K562 (cell line): Measurements from ENCODE around the gene APOM. TPM values are rescaled to one million over a fixed set of nuclear protein-coding genes. Genes with fewer than 3 reads are reported as not detected.

Experiments used
- ARID2 ChIP-seq: fragments of 450-650 bp; IDR thresholded peaks from 2 replicates; pipeline ENCODE4 v1.6.1; 2017; ENCODE audit warnings: antibody characterized with exemption, mild to moderate bottlenecking
- ARID3A ChIP-seq: IDR thresholded peaks from 2 replicates; pipeline ENCODE4 v1.6.1; 2012; ENCODE audit warnings: low read depth, low read length, improper control_type of control experiment, borderline replicate concordance
- BACH1 ChIP-seq: fragments of 200-800 bp; sonication (Bioruptor generic); IDR thresholded peaks from 2 replicates; pipeline ENCODE4 v1.6.1; 2016; ENCODE audit warnings: missing genetic modification characterization, missing compliant biosample characterization
- CBFA2T3 ChIP-seq: fragments of 450-650 bp; IDR thresholded peaks from 2 replicates; pipeline ENCODE4 v1.6.1; 2017
- CSDE1 ChIP-seq, 2 experiments: fragments of 450-650 bp; IDR thresholded peaks; 2 replicates each; pipeline ENCODE4 v1.6.1; 2016; ENCODE audit warnings: mild to moderate bottlenecking in 1 of 2
- DMBX1 ChIP-seq: fragments of 250-450 bp; sonication (Bioruptor Pico); IDR thresholded peaks from 2 replicates; pipeline ENCODE4 v1.8.0; 2022; ENCODE audit warnings: inconsistent platforms, mild to moderate bottlenecking, moderate library complexity, borderline replicate concordance
- FOXK2 ChIP-seq, 2 experiments: fragments of 450-650 bp; IDR thresholded peaks in 1 of 2; conservative IDR thresholded peaks in 1 of 2; 2 replicates each; pipeline ENCODE4 v1.6.1; 2016; ENCODE audit warnings: low read depth in 2 of 2, mild to moderate bottlenecking in 1 of 2
- HLTF ChIP-seq: fragments of 450-650 bp; IDR thresholded peaks from 2 replicates; pipeline ENCODE4 v1.6.1; 2016
- MCM5 ChIP-seq: fragments of 450-650 bp; IDR thresholded peaks from 2 replicates; pipeline ENCODE4 v1.6.1; 2016; ENCODE audit warnings: low read depth
- OTX1 ChIP-seq: fragments of 450-650 bp; formaldehyde crosslinking; IDR thresholded peaks from 2 replicates; pipeline ENCODE4 v1.4.0; 2022; ENCODE audit warnings: mild to moderate bottlenecking
- PKNOX1 ChIP-seq: fragments of 450-650 bp; IDR thresholded peaks from 2 replicates; pipeline ENCODE4 v1.6.1; 2016
- PPARD ChIP-seq: fragments of 250-450 bp; sonication (Bioruptor Pico); IDR thresholded peaks from 2 replicates; pipeline ENCODE4 v1.8.0; 2022; ENCODE audit warnings: inconsistent platforms, mild to moderate bottlenecking, moderate library complexity
- SIN3A ChIP-seq, 2 experiments: fragments of 150-350 bp in 1 of 2; IDR thresholded peaks; 2 replicates each; pipeline ENCODE4 v1.6.1; 2011 to 2016; ENCODE audit warnings: borderline replicate concordance in 2 of 2, low read depth in 2 of 2, low read length in 2 of 2, mild to moderate bottlenecking in 2 of 2, moderate library complexity in 2 of 2; ENCODE audit not compliant: control insufficient read depth in 1 of 2
- STAT5A ChIP-seq: IDR thresholded peaks from 2 replicates; pipeline ENCODE4 v1.6.1; 2012; ENCODE audit warnings: low read length, inconsistent platforms, borderline replicate concordance
- TCF3 ChIP-seq: sonication (generic); formaldehyde crosslinking; IDR thresholded peaks from 2 replicates; pipeline ENCODE4 v1.4.0; 2020; ENCODE audit warnings: mild to moderate bottlenecking, missing genetic modification reagents
- XRCC5 ChIP-seq: fragments of 200-400 bp; formaldehyde crosslinking; IDR thresholded peaks from 2 replicates; pipeline ENCODE4 v1.6.1; 2017; ENCODE audit warnings: low read depth, mild to moderate bottlenecking, low read length
- ZNF311 ChIP-seq: fragments of 250-450 bp; sonication (Bioruptor Pico); IDR thresholded peaks from 2 replicates; pipeline ENCODE4 v1.4.0; 2020; ENCODE audit warnings: mild to moderate bottlenecking, moderate library complexity
- ZNF354B ChIP-seq: fragments of 250-450 bp; sonication (Bioruptor Pico); IDR thresholded peaks from 2 replicates; pipeline ENCODE4 v1.4.0; 2020
- polyA plus RNA-seq, 8 experiments: library from polyadenylated mRNA; depleted of rRNA in 4 of 8; stranded (reverse) in 5 of 8; unstranded in 3 of 8; fragments of >200 nt; fragmentation: Nextera tagmentation in 2 of 8; fragmentation: Illumina TruSeq in 1 of 8; extraction: Ambion mirVana in 2 of 8; extraction: Trizol in 1 of 8; gene quantifications; 2 replicates each; pipeline versions ENCODE4 v1.2.1 to v1.2.3, GENCODE V29; 2011 to 2014; ENCODE audit warnings: inconsistent platforms in 1 of 8, missing spikeins in 1 of 8
- total RNA-seq, 7 experiments: library from RNA; depleted of rRNA in 6 of 7; stranded (reverse); fragments of >200 nt in 6 of 7; fragmentation: Illumina TruSeq in 2 of 7; extraction: Trizol in 2 of 7; gene quantifications; 2 replicates each; pipeline versions ENCODE4 v1.2.1 to v1.2.3, GENCODE V29; 2011 to 2021; ENCODE audit warnings: low replicate concordance in 1 of 7
- TF ChIP-seq, protein P1 (sequence below): fragments of 450-650 bp; IDR thresholded peaks from 2 replicates; pipeline ENCODE4 v1.6.1; 2016; ENCODE audit warnings: antibody characterized with exemption
- TF ChIP-seq, protein P2 (sequence below): sonication (generic); formaldehyde crosslinking; IDR thresholded peaks from 2 replicates; pipeline ENCODE4 v1.8.1; 2023; ENCODE audit warnings: mild to moderate bottlenecking, missing genetic modification reagents

APOM gene
- total and polyA plus RNA-seq, 9 of the 15 experiments (the other 6 are each of a cell fraction or from before 2014, with no cell fraction given) = 5.7 to 24.3 (median 10.4) TPM

DNA sequence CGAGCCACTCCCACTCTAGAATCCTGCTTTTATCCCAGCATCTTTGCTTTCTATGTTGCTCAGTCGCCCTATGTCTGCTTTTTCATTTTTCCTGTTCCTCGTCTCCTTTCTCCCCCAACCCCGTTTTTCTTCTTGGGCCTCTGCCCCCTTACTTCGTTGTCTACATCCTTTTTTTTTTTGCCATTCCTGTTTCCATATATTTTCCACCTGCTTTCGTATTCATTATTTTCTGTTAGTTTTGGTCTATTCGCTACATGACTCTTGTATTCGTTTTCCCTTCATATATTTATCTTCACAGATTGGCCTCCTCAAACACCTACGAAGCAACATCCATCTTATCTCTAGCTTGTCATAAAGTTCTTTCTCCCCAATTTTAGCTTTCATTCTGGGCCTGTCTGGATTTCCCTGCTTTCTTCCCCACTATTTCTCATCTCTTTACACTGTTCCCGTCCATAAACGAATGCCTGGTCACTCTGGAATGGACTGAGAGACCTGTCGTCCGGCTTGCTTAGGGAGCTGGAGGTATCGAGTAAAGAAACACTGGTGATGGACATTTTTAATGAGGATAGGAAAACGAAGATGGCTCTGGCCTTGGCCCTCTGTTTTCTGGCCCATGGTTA, 34.3 kb upstream of the APOM start (continued):
- TF ChIP-seq, protein P1, sequence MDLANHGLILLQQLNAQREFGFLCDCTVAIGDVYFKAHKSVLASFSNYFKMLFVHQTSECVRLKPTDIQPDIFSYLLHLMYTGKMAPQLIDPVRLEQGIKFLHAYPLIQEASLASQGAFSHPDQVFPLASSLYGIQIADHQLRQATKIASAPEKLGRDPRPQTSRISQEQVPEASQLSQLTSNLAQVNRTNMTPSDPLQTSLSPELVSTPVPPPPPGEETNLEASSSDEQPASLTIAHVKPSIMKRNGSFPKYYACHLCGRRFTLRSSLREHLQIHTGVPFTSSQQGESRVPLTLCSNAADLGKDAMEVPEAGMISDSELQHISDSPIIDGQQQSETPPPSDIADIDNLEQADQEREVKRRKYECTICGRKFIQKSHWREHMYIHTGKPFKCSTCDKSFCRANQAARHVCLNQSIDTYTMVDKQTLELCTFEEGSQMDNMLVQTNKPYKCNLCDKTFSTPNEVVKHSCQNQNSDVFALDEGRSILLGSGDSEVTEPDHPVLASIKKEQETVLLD = no peak
- TF ChIP-seq STAT5A (no peak), CSDE1 (IDR thresholded peaks at IDR 0.05) (peak in 1 of 2 experiments; percentile 39; a peak in 1 of 4 replicates), BACH1 (peak; percentile 20; the same call in 1 of the 2 replicates), SIN3A (IDR thresholded peaks at IDR 0.05; ENCODE audit: borderline replicate concordance in 2 of 2, control insufficient read depth in 1 of 2, low read depth in 2 of 2, low read length in 2 of 2) (0 out of 4 replicates have a peak, but pooled peaks of 1 of the 2 experiments have one; percentile 48), FOXK2 (conservative IDR thresholded peaks at IDR 0.05 in 1 of 2, IDR thresholded peaks at IDR 0.05 in 1 of 2; ENCODE audit: low read depth in 2 of 2) (peak; percentile 47 to 67; a peak in 2 of 4 replicates), ARID3A (no peak), ARID2 (0 out of 2 replicates have a peak, but pooled peaks have one; percentile 5), TCF3 (CRISPR knock-in tag) (no peak), MCM5 (0 out of 2 replicates have a peak, but pooled peaks have one; percentile 93), CBFA2T3 (no peak), ZNF311 (CRISPR knock-in tag) (no peak), DMBX1 (CRISPR knock-in tag) (0 out of 2 replicates have a peak, but pooled peaks have one; percentile 25), PPARD (CRISPR knock-in tag) (no peak), PKNOX1 (0 out of 2 replicates have a peak, but pooled peaks have one; percentile 19), HLTF (peak; percentile 84), ZNF354B (CRISPR knock-in tag) (no peak), OTX1 (CRISPR knock-in tag) (no peak), XRCC5 (no peak)
- TF ChIP-seq, protein P2, sequence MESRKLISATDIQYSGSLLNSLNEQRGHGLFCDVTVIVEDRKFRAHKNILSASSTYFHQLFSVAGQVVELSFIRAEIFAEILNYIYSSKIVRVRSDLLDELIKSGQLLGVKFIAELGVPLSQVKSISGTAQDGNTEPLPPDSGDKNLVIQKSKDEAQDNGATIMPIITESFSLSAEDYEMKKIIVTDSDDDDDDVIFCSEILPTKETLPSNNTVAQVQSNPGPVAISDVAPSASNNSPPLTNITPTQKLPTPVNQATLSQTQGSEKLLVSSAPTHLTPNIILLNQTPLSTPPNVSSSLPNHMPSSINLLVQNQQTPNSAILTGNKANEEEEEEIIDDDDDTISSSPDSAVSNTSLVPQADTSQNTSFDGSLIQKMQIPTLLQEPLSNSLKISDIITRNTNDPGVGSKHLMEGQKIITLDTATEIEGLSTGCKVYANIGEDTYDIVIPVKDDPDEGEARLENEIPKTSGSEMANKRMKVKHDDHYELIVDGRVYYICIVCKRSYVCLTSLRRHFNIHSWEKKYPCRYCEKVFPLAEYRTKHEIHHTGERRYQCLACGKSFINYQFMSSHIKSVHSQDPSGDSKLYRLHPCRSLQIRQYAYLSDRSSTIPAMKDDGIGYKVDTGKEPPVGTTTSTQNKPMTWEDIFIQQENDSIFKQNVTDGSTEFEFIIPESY = 0 out of 2 replicates have a peak, but pooled peaks have one; percentile 10
